ENCODE data around the gene PALS2. TPM values are rescaled to one million over a fixed set of nuclear protein-coding genes. Genes with fewer than 3 reads are reported as not detected.

PALS2 gene
- polyA plus RNA-seq, 1 donor from 2014 or later = 3.8 TPM

- Histone ChIP-seq H2AFZ (ENCODE audit: low read depth, low read length) (no peak overlapping the region), H3K4me3 (ENCODE audit: low read length) (no peak overlapping the region), H3K27me3 (ENCODE audit: insufficient read depth, low read depth, low read length) (no peaks in the 10 kb centered on the region), H3K36me3 (ENCODE audit: insufficient read depth, low read length) (no peaks in the 10 kb centered on the region), H4K20me1 (ENCODE audit: insufficient read depth) (no peaks in the 10 kb centered on the region), H3K4me2 (ENCODE audit: low read length) (no peak overlapping the region), H3K79me2 (replicated peaks; ENCODE audit: insufficient read depth, low read length) (no peaks in the 10 kb centered on the region), H3K9me2 (ENCODE audit: insufficient read depth, low read length) (no peaks in the 10 kb centered on the region), H3F3A (ENCODE audit: insufficient read depth, low read length, poor library complexity, severe bottlenecking) (no peaks in the 10 kb centered on the region), H3K9me3 (ENCODE audit: low read length) (no peaks in the 10 kb centered on the region), H3K27ac (ENCODE audit: low read length) (no peak overlapping the region), H3K9ac (ENCODE audit: low read length) (no peak overlapping the region)
- no peak for TF ChIP-seq TAF1 (IDR thresholded peaks at IDR 0.05; ENCODE audit: low read depth)
- no peak for TF ChIP-seq REST (IDR thresholded peaks at IDR 0.05; ENCODE audit: borderline replicate concordance)
- TF ChIP-seq SMC3 (conservative IDR thresholded peaks at IDR 0.05; ENCODE audit: poor library complexity) = no peak
- TF ChIP-seq EZH2 (IDR thresholded peaks at IDR 0.05; ENCODE audit: borderline replicate concordance, insufficient read depth, low read length, poor library complexity, severe bottlenecking) = no peak
- no peak for TF ChIP-seq RAD21 (conservative IDR thresholded peaks at IDR 0.05)
- TF ChIP-seq EP300 (conservative IDR thresholded peaks at IDR 0.05; ENCODE audit: poor library complexity, severe bottlenecking) = no peak
- no peak for TF ChIP-seq MXI1 (conservative IDR thresholded peaks at IDR 0.05; ENCODE audit: poor library complexity, severe bottlenecking)
- TF ChIP-seq CTCF (IDR thresholded peaks at IDR 0.05; ENCODE audit: poor library complexity, severe bottlenecking) = no peak
- no peak for TF ChIP-seq POLR2AphosphoS5 (IDR thresholded peaks at IDR 0.05)
These were observed 17.5 kb upstream of the PALS2 start for GRCh38 chr7:24555719-24556118.

GRCh38 chr7:24560772-24561171 is 12.5 kb upstream of the PALS2 start:
- no peaks in the 10 kb centered on the region for H4K20me1 ChIP-seq (ENCODE audit: insufficient read depth)
- no peak overlapping the region for H3K4me2 ChIP-seq (ENCODE audit: low read length)
- no peaks in the 10 kb centered on the region for H3F3A ChIP-seq (ENCODE audit: insufficient read depth, low read length, poor library complexity, severe bottlenecking)
- no peaks in the 10 kb centered on the region for H3K79me2 ChIP-seq (replicated peaks; ENCODE audit: insufficient read depth, low read length)
- no peak overlapping the region for H2AFZ ChIP-seq (ENCODE audit: low read depth, low read length)
- no peaks in the 10 kb centered on the region for H3K9me3 ChIP-seq (ENCODE audit: low read length)
- no peak overlapping the region for H3K9ac ChIP-seq (ENCODE audit: low read length)
- H3K4me3 ChIP-seq (ENCODE audit: low read length) = no peak overlapping the region
- no peaks in the 10 kb centered on the region for H3K27me3 ChIP-seq (ENCODE audit: insufficient read depth, low read depth, low read length)
- H3K9me2 ChIP-seq (ENCODE audit: insufficient read depth, low read length) = no peaks in the 10 kb centered on the region
- no peaks in the 10 kb centered on the region for H3K36me3 ChIP-seq (ENCODE audit: insufficient read depth, low read length)
- TF ChIP-seq POLR2AphosphoS5 (IDR thresholded peaks at IDR 0.05) = no peak
- TF ChIP-seq EP300 (conservative IDR thresholded peaks at IDR 0.05; ENCODE audit: poor library complexity, severe bottlenecking) = no peak
- no peak for TF ChIP-seq CTCF (IDR thresholded peaks at IDR 0.05; ENCODE audit: poor library complexity, severe bottlenecking)
- no peak for TF ChIP-seq SMC3 (conservative IDR thresholded peaks at IDR 0.05; ENCODE audit: poor library complexity)
- no peak for TF ChIP-seq REST (IDR thresholded peaks at IDR 0.05; ENCODE audit: borderline replicate concordance)
- no peak for TF ChIP-seq MXI1 (conservative IDR thresholded peaks at IDR 0.05; ENCODE audit: poor library complexity, severe bottlenecking)
- TF ChIP-seq EZH2 (IDR thresholded peaks at IDR 0.05; ENCODE audit: borderline replicate concordance, insufficient read depth, low read length, poor library complexity, severe bottlenecking) = no peak
- no peak for TF ChIP-seq RAD21 (conservative IDR thresholded peaks at IDR 0.05)
- TF ChIP-seq TAF1 (IDR thresholded peaks at IDR 0.05; ENCODE audit: low read depth) = no peak
- no peak overlapping the region for H3K27ac ChIP-seq (ENCODE audit: low read length)
